Mucosa of descending colon (tissue), 3 donors: ENCODE results near the gene FCRLB. TPM values are rescaled to one million over a fixed set of nuclear protein-coding genes. Genes with fewer than 3 reads are reported as not detected.
"Not testable (repeated sequence)": the region's sequence is repeated elsewhere in the genome, so short reads cannot be mapped to it uniquely, and the experiment has no call there.

Experiments
- ATAC-seq: fragments of 200-7000 bp; cut with Tn5 transposase; one replicate; pipeline ENCODE4 v1.9.1; 2020; ENCODE audit warnings: mild to moderate bottlenecking, moderate library complexity
- DNase-seq, 3 donors: peaks; one replicate each; pipeline ENCODE4 v3.0.0-alpha.2; 2020
- H3K36me3 ChIP-seq: fragments of 200-600 bp; one replicate; pipeline ENCODE4 v1.8.0; 2021; ENCODE audit warnings: low read depth, mild to moderate bottlenecking
- H3K4me1 ChIP-seq: fragments of 200-600 bp; one replicate; pipeline ENCODE4 v1.8.0; 2021; ENCODE audit warnings: low read depth, mild to moderate bottlenecking
- H3K4me3 ChIP-seq: fragments of 200-600 bp; one replicate; pipeline ENCODE4 v1.8.0; 2021; ENCODE audit warnings: mild to moderate bottlenecking
- H3K9me3 ChIP-seq: fragments of 200-600 bp; one replicate; pipeline ENCODE4 v1.8.0; 2021; ENCODE audit warnings: mild to moderate bottlenecking
- CTCF ChIP-seq: fragments of 200-600 bp; IDR thresholded peaks from one replicate; pipeline ENCODE4 v1.8.0; 2022; ENCODE audit warnings: antibody characterized with exemption, mild to moderate bottlenecking
- intact Hi-C, 2 donors: fragments of 100-400 bp; cut with DNase I in 1 of 2; cut with micrococcal nuclease in 1 of 2; formaldehyde crosslinking; loops; one replicate each; pipeline versions ENCODE4 v1.11.0 to v1.11.1; 2022; cut with DNase I, micrococcal nuclease
- total RNA-seq, 3 donors: library from RNA; stranded (reverse); fragmentation: NEBNext Ultra II Directional in 2 of 3; extraction: Animal tissue kit (Norgen Biotek cat#: 25700) in 2 of 3; gene quantifications; one replicate each; pipeline versions ENCODE4 v1.2.1 to v1.2.4, GENCODE V29; 2021 to 2023
- donor health status: DM: no; HTN: no; CAD: no; lungs with moderate emphysema.
- donor health status: DM: no; HTN: no; CAD: no.
- donor health status: DM: no; HTN: yes; CAD: no.

Gene FCRLB
- total RNA-seq, 3 donors from 2014 or later: 0.28 TPM; not detected in 2

GRCh38 chr1:161723459-161724141 is 2.3 kb downstream of the FCRLB start:
- DNase-seq (peak in 1 of 3 donors; percentile 27), ATAC-seq (no peak)
- Histone ChIP-seq H3K4me3 (no peak overlapping the region), H3K36me3 (no peaks in the 10 kb centered on the region), H3K4me1 (peaks cover 5% of the 10 kb centered on the region), H3K9me3 (no peaks in the 10 kb centered on the region)
- no peak for TF ChIP-seq CTCF
- intact Hi-C loops: no loop called here

GRCh38 chr1:161725258-161725907 is 4.0 kb downstream of the FCRLB start:
- H3K4me3 ChIP-seq, intact Hi-C loops, H3K9me3 ChIP-seq, H3K4me1 ChIP-seq, ATAC-seq, H3K36me3 ChIP-seq: not testable (repeated sequence)
- peak in 1 of 3 donors; percentile 30 for DNase-seq

GRCh38 chr1:161725908-161726472 is 4.6 kb downstream of the FCRLB start:
- ATAC-seq: peak; percentile 51
- Histone ChIP-seq H3K4me1 (peaks cover 5% of the 10 kb centered on the region), H3K36me3 (no peaks in the 10 kb centered on the region), H3K9me3 (no peaks in the 10 kb centered on the region), H3K4me3 (peak overlapping the region; percentile 40)
- intact Hi-C loops: no loop called here
- DNase-seq: peak; percentile 34 to 73 (median 52)
- no peak for TF ChIP-seq CTCF

- Histone ChIP-seq H3K9me3 (no peaks in the 10 kb centered on the region), H3K4me3 (peak overlapping the region; percentile 40), H3K36me3 (no peaks in the 10 kb centered on the region), H3K4me1 (peaks cover 5% of the 10 kb centered on the region)
- no peak for TF ChIP-seq CTCF
- intact Hi-C loops: no loop called here
- DNase-seq (peak; percentile 83 to 90 (median 84)), ATAC-seq (peak; percentile 82)
Measured at GRCh38 chr1:161726473-161727255, 5.3 kb downstream of the FCRLB start.

DNA sequence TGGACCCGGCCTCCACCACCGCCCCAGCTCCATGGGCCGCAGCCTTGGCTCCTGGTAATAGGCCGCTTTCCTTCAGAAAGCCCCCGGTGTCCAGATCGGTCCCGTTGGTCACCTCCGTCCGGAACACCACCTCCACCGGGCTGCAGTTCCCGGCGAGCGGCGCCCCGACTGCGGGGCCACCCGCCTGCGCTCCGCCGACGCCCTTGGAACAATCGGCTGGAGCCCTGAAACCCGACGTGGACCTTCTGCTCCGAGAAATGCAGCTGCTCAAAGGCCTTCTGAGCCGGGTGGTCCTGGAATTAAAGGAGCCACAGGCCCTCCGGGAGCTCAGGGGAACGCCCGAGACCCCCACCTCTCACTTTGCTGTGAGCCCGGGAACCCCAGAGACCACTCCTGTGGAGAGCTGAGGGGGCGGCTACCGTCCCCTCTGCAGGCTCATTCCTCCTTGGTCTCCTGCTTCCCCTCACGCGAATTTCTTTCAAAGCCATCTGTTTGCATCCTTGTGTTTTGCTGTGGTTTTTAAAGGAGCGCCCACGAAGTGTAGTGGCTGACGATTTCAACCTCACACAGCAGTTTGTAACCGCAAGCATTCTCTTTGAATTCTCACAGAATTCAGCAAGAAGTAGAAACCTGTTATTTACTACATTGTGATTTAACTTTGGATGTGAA is 6.0 kb downstream of the FCRLB start:
- Histone ChIP-seq H3K36me3 (no peaks in the 10 kb centered on the region), H3K4me3 (no peak overlapping the region), H3K9me3 (no peaks in the 10 kb centered on the region), H3K4me1 (peaks cover 5% of the 10 kb centered on the region)
- DNase-seq (peak in 1 of 3 donors; percentile 21), ATAC-seq (peak; percentile 3)
- no peak for TF ChIP-seq CTCF
- intact Hi-C loops: no loop called here
